Measurements from ENCODE around the gene TMEM91.

Gene TMEM91

GRCh38 chr19:41399525-41399924, 23.2 kb downstream of the TMEM91 start:
- Mint-ChIP-seq H3K27me3 (ENCODE audit: low read depth, poor library complexity) (no peaks in the 10 kb centered on the region), H3K4me1 (peaks cover 44% of the 10 kb centered on the region), H3K27ac (no peak overlapping the region), H3K4me3 (peak overlapping the region; percentile 100), H3K36me3 (ENCODE audit: low read depth) (peaks cover 4% of the 10 kb centered on the region), H3K9me3 (no peaks in the 10 kb centered on the region)
- DNase-seq, result no peak
- no peak for TF ChIP-seq CTCF (IDR thresholded peaks at IDR 0.05)

GRCh38 chr19:41401483-41401882, 25.1 kb downstream of the TMEM91 start:
- Mint-ChIP-seq H3K4me3 (no peak overlapping the region), H3K9me3 (no peaks in the 10 kb centered on the region), H3K4me1 (peaks cover 29% of the 10 kb centered on the region), H3K27me3 (ENCODE audit: low read depth, poor library complexity) (no peaks in the 10 kb centered on the region), H3K27ac (peak overlapping the region; percentile 78), H3K36me3 (ENCODE audit: low read depth) (peaks cover 4% of the 10 kb centered on the region)
- TF ChIP-seq CTCF (IDR thresholded peaks at IDR 0.05), result no peak
- DNase-seq, result no peak

GRCh38 chr19:41402010-41402409, 25.7 kb downstream of the TMEM91 start:
- peaks cover 4% of the 10 kb centered on the region for H3K36me3 Mint-ChIP-seq (ENCODE audit: low read depth)
- H3K27me3 Mint-ChIP-seq (ENCODE audit: low read depth, poor library complexity), result no peaks in the 10 kb centered on the region
- no peak for TF ChIP-seq CTCF (IDR thresholded peaks at IDR 0.05)
- H3K9me3 Mint-ChIP-seq, result no peaks in the 10 kb centered on the region
- H3K4me3 Mint-ChIP-seq, result no peak overlapping the region
- peaks cover 27% of the 10 kb centered on the region for H3K4me1 Mint-ChIP-seq
- no peak for DNase-seq
- H3K27ac Mint-ChIP-seq, result no peak overlapping the region

- no peak for TF ChIP-seq CTCF (IDR thresholded peaks at IDR 0.05)
- Mint-ChIP-seq H3K4me1 (peaks cover 25% of the 10 kb centered on the region), H3K36me3 (ENCODE audit: low read depth) (peaks cover 4% of the 10 kb centered on the region), H3K27me3 (ENCODE audit: low read depth, poor library complexity) (no peaks in the 10 kb centered on the region), H3K27ac (no peak overlapping the region), H3K4me3 (no peak overlapping the region), H3K9me3 (no peaks in the 10 kb centered on the region)
- no peak for DNase-seq
Observed at GRCh38 chr19:41403181-41403970, 27.0 kb downstream of the TMEM91 start.

GRCh38 chr19:41405776-41406175, 29.4 kb downstream of the TMEM91 start:
- H3K36me3 Mint-ChIP-seq (ENCODE audit: low read depth), result peaks cover 4% of the 10 kb centered on the region

More at GRCh38 chr19:41405776-41406175, 29.4 kb downstream of the TMEM91 start:
- Mint-ChIP-seq H3K4me3 (no peak overlapping the region), H3K27me3 (ENCODE audit: low read depth, poor library complexity) (peaks cover 2% of the 10 kb centered on the region), H3K9me3 (no peaks in the 10 kb centered on the region), H3K4me1 (peaks cover 11% of the 10 kb centered on the region), H3K27ac (no peak overlapping the region)
- TF ChIP-seq CTCF (IDR thresholded peaks at IDR 0.05), result no peak
- no peak for DNase-seq
